BJ (cell line): ENCODE results near the gene SAP130. TPM values are rescaled to one million over a fixed set of nuclear protein-coding genes. Genes with fewer than 3 reads are reported as not detected.

Experiments
- CTCF ChIA-PET: fragments of 350-600 bp; formaldehyde crosslinking; extraction: SDS; loops from one replicate; lab custom pipeline; 2021; ENCODE audit warnings: antibody characterized with exemption, inconsistent platforms; lab: Yijun Ruan, JAX
- POLR2A ChIA-PET: fragments of 300-600 bp; sonication (Branson Sonifier 250); formaldehyde crosslinking; extraction: SDS; loops from one replicate; lab custom pipeline; 2021; ENCODE audit warnings: antibody characterized with exemption; lab: Charles Lee
- DNase-seq: peaks from one replicate; pipeline ENCODE4 v3.0.0-alpha.2; 2011; ENCODE audit warnings: low read depth
- H3K27me3 ChIP-seq: 2 replicates; pipeline ENCODE4 v1.6.0; 2011; ENCODE audit warnings: low read length; ENCODE audit not compliant: control insufficient read depth, insufficient read depth
- H3K36me3 ChIP-seq: 2 replicates; pipeline ENCODE4 v1.5.1; 2011; ENCODE audit warnings: low read length; ENCODE audit not compliant: control insufficient read depth, insufficient read depth
- H3K4me3 ChIP-seq: 2 replicates; pipeline ENCODE4 v1.5.1; 2011; ENCODE audit warnings: low read depth, mild to moderate bottlenecking, control low read depth, low read length
- CTCF ChIP-seq: IDR thresholded peaks from 2 replicates; pipeline ENCODE4 v1.5.1; 2011; ENCODE audit warnings: low read depth, mild to moderate bottlenecking, control low read depth, inconsistent platforms, low read length, moderate library complexity; ENCODE audit not compliant: insufficient read depth
- polyA plus RNA-seq: library from polyadenylated mRNA; depleted of rRNA; stranded (reverse); fragments of >200 nt; gene quantifications from 2 replicates; pipeline ENCODE4 v1.2.3, GENCODE V29; 2011

The SAP130 gene
- polyA plus RNA-seq, 1 experiment: 20.4 TPM

DNA sequence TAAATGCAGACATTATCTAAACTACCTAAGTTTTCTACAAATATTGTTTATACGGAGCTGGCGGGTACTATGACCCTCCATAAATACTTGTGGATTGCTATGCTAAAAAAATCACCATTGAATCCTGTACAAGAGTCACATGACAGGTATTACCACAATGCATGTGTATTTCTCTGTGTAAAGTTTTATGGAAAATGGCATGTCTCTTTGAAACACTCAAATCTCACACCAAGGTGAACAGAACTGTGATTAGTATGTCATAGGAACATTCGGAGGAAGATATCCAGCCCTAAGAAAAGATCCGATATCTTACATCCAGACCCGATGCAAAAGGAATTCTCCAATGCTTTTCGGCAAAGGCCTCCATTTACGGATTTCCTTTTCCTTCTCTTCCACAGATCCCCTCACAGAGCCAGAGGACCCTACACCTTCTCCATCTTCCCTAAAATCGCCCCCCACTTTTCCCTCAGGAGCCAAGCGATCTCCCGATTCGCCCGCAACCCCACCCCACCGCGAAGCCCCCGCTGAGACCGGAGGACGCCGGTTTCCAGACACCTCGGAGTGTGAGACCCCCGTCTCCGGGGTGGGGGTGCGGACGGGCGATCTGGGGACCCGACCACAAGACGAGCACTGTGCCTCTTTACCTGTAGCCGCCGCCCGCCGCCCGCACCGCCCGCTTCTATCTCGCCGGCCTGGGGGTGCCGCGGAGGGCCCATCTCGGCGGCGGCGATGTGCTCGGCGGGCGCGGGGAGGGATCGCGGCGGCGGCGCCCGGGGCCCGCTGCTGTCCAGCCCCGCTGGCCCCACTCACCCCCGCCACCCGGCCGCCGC is 1.2 kb downstream of the SAP130 start:
- Histone ChIP-seq H3K27me3 (no peaks in the 10 kb centered on the region), H3K36me3 (no peaks in the 10 kb centered on the region), H3K4me3 (peak overlapping the region; percentile 91)
- ChIA-PET CTCF (no interaction called here), POLR2A (no interaction called here)
- TF ChIP-seq CTCF: no peak
- DNase-seq: no peak

DNA sequence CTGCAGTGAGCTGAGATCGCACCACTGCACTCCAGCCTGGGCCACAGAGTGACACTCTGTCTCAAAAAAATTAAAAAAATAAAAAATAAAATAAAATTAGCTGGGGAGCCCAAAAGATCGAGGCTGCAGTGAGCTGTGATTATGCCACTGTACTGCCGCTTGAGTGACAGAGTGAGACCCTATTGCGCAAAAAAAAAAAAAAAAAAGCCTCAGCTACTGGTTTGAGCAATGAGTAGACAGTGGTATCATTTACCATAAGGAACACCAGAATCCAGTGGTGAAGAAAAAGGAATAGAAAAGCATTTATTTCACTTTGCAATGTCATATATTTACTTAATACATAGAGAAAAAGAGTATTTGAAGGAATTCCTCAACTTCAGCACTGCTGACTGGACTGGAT is 3.0 kb downstream of the SAP130 start:
- POLR2A ChIA-PET: interaction anchor here (0.5 kb wide), 1 partner anchor 983 kb away, joined by 3 read pairs; no protein-coding TSS in a partner anchor
- no peak overlapping the region for H3K4me3 ChIP-seq
- H3K27me3 ChIP-seq: no peaks in the 10 kb centered on the region
- no peak for DNase-seq
- no peak for TF ChIP-seq CTCF
- H3K36me3 ChIP-seq: no peaks in the 10 kb centered on the region
- CTCF ChIA-PET: no interaction called here

DNA sequence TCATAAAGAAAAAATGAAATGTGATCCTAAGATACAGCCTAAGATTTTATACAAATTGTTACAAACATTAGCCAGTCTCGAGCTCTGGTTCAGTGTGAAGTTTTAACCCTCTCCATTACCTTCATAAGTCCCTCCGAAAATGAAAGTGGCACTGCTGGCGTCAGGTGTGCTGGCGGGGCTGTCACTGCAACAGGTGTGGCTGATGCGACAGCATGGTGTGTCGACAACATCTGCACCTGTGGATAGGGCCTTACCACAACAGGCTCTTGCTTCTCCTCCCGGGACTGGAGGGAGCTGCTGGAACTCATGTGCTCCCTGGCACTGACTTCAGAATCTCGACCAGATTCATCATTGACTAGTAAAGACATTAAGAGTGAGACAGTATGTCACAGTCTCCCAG is 10.3 kb downstream of the SAP130 start:
- CTCF ChIA-PET: no interaction called here

DNA sequence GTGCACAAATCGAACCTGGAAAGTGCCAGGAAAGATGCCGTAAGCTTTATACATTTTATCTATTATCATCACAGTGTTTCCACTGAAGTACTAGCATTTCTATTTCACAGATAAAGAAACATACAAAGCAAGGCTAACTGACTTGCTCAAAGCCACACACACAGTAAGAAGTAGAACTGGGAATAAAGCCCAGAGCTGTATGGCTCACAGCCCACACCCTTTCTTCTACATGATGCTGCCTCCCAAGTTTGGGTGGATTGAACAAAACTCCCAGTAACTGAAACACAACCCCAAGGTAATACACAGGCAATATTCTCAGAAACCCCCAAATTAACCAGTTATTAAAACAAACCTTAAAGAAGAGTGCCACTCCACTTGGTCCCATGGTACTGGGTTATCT is 11.2 kb downstream of the SAP130 start:
- DNase-seq: no peak
- ChIA-PET CTCF (no interaction called here), POLR2A (no interaction called here)
- Histone ChIP-seq H3K36me3 (peaks cover 9% of the 10 kb centered on the region), H3K27me3 (no peaks in the 10 kb centered on the region), H3K4me3 (no peak overlapping the region)
- TF ChIP-seq CTCF: no peak

More for the DNA sequence above, 10.3 kb downstream of the SAP130 start:
- no peak for TF ChIP-seq CTCF
- Histone ChIP-seq H3K4me3 (no peak overlapping the region), H3K27me3 (no peaks in the 10 kb centered on the region), H3K36me3 (peaks cover 9% of the 10 kb centered on the region)
- POLR2A ChIA-PET: no interaction called here
- no peak for DNase-seq

- peaks cover 18% of the 10 kb centered on the region for H3K36me3 ChIP-seq
- H3K27me3 ChIP-seq: no peaks in the 10 kb centered on the region
- CTCF ChIA-PET: interaction anchor here (0.6 to 0.7 kb wide), 2 partner anchors 10 to 237 kb away, joined by 3 to 4 read pairs; no protein-coding TSS in a partner anchor
- POLR2A ChIA-PET: interaction anchor here (0.5 kb wide), 1 partner anchor 68 kb away, joined by 6 read pairs; no protein-coding TSS in a partner anchor
- H3K4me3 ChIP-seq: no peak overlapping the region
- DNase-seq: no peak
- TF ChIP-seq CTCF: no peak
Observed at GRCh38 chr2:128012698-128013097, 15.2 kb downstream of the SAP130 start.
